ENCODE results near the gene BCORL1. TPM values are rescaled to one million over a fixed set of nuclear protein-coding genes. Genes with fewer than 3 reads are reported as not detected.

The BCORL1 gene
- total RNA-seq, 1 experiment from 2014 or later: 32.2 TPM

GRCh38 chrX:130057209-130057608 lies 74.8 kb downstream of the BCORL1 start:
- no TSS peak for BruUV-seq (replicated peaks)
- TF ChIP-seq, protein P1, sequence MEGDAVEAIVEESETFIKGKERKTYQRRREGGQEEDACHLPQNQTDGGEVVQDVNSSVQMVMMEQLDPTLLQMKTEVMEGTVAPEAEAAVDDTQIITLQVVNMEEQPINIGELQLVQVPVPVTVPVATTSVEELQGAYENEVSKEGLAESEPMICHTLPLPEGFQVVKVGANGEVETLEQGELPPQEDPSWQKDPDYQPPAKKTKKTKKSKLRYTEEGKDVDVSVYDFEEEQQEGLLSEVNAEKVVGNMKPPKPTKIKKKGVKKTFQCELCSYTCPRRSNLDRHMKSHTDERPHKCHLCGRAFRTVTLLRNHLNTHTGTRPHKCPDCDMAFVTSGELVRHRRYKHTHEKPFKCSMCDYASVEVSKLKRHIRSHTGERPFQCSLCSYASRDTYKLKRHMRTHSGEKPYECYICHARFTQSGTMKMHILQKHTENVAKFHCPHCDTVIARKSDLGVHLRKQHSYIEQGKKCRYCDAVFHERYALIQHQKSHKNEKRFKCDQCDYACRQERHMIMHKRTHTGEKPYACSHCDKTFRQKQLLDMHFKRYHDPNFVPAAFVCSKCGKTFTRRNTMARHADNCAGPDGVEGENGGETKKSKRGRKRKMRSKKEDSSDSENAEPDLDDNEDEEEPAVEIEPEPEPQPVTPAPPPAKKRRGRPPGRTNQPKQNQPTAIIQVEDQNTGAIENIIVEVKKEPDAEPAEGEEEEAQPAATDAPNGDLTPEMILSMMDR (conservative IDR thresholded peaks at IDR 0.05): no peak
- no peak for TF ChIP-seq EZH2 (IDR thresholded peaks at IDR 0.05; ENCODE audit: low read depth)

DNA sequence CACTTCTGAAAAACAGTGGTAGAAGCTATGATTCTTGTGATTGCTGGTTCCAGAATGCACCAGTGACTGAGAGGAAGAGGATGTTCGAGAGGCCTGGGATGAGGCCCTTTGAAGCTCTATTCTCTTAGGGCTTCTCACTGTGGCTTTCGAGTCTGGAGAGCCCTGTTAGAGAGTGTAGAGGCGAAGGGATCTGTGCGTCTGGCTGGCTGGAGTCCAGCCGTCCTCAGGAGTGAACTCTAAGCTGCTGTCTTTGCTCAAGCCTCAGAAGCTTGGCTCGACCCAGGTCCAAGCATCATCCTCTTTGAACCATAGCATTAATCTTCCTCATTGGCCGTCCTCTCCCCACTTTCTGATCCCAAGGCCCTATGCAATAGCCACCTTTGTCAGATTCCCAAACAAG lies 76.2 kb downstream of the BCORL1 start:
- no peaks in the 10 kb centered on the region for H3K36me3 ChIP-seq (ENCODE audit: low read depth)
- no TSS peak for BruUV-seq (replicated peaks)
- ChIA-PET POLR2A (ENCODE audit: unreplicated experiment) (no interaction called here), CTCF (no interaction called here)
- no peaks in the 10 kb centered on the region for H3K27me3 ChIP-seq (ENCODE audit: insufficient read depth, low read depth)
- H3K9me3 ChIP-seq (ENCODE audit: insufficient read depth, low read depth): no peaks in the 10 kb centered on the region
- no peak overlapping the region for H3K4me2 ChIP-seq
- TF ChIP-seq, protein P1 (conservative IDR thresholded peaks at IDR 0.05): no peak
- no peak for TF ChIP-seq EZH2 (IDR thresholded peaks at IDR 0.05; ENCODE audit: low read depth)
- H3K27ac ChIP-seq: no peak overlapping the region
- H4K20me1 ChIP-seq (ENCODE audit: insufficient read depth): no peaks in the 10 kb centered on the region
- intact Hi-C loops (cut with micrococcal nuclease; ENCODE audit: unreplicated experiment): no loop called here
- DNase-seq: no peak
- no peaks in the 10 kb centered on the region for H3K79me2 ChIP-seq (ENCODE audit: low read depth)
- peaks cover 4% of the 10 kb centered on the region; the same call in 1 of the 2 replicates for H3F3A ChIP-seq (ENCODE audit: insufficient read depth, low read depth)
- no peak overlapping the region for H3K4me3 ChIP-seq
- H3K9me2 ChIP-seq (ENCODE audit: insufficient read depth): no peaks in the 10 kb centered on the region
- no peak overlapping the region for H2AFZ ChIP-seq
- no peaks in the 10 kb centered on the region for H3K4me1 ChIP-seq (replicated peaks; ENCODE audit: insufficient read depth)

More at GRCh38 chrX:130057209-130057608, 74.8 kb downstream of the BCORL1 start:
- Histone ChIP-seq H2AFZ (no peak overlapping the region), H3K36me3 (ENCODE audit: low read depth) (0 out of 2 replicates have a peak, but pooled peaks cover 5% of the 10 kb centered on the region), H3K4me2 (no peak overlapping the region), H3K27me3 (ENCODE audit: insufficient read depth, low read depth) (no peaks in the 10 kb centered on the region), H3K4me1 (replicated peaks; ENCODE audit: insufficient read depth) (no peaks in the 10 kb centered on the region), H4K20me1 (ENCODE audit: insufficient read depth) (no peaks in the 10 kb centered on the region), H3K27ac (no peak overlapping the region), H3K79me2 (ENCODE audit: low read depth) (no peaks in the 10 kb centered on the region), H3K9me2 (ENCODE audit: insufficient read depth) (no peaks in the 10 kb centered on the region), H3K9me3 (ENCODE audit: insufficient read depth, low read depth) (no peaks in the 10 kb centered on the region), H3K4me3 (no peak overlapping the region), H3F3A (ENCODE audit: insufficient read depth, low read depth) (no peaks in the 10 kb centered on the region; the same call in 1 of the 2 replicates)
- CTCF ChIA-PET: no interaction called here
- intact Hi-C loops (cut with micrococcal nuclease; ENCODE audit: unreplicated experiment): no loop called here
- DNase-seq: no peak
- POLR2A ChIA-PET (ENCODE audit: unreplicated experiment): interaction anchor here (0.7 kb wide), 1 partner anchor 212 kb away, joined by 4 read pairs; no protein-coding TSS in a partner anchor

DNA sequence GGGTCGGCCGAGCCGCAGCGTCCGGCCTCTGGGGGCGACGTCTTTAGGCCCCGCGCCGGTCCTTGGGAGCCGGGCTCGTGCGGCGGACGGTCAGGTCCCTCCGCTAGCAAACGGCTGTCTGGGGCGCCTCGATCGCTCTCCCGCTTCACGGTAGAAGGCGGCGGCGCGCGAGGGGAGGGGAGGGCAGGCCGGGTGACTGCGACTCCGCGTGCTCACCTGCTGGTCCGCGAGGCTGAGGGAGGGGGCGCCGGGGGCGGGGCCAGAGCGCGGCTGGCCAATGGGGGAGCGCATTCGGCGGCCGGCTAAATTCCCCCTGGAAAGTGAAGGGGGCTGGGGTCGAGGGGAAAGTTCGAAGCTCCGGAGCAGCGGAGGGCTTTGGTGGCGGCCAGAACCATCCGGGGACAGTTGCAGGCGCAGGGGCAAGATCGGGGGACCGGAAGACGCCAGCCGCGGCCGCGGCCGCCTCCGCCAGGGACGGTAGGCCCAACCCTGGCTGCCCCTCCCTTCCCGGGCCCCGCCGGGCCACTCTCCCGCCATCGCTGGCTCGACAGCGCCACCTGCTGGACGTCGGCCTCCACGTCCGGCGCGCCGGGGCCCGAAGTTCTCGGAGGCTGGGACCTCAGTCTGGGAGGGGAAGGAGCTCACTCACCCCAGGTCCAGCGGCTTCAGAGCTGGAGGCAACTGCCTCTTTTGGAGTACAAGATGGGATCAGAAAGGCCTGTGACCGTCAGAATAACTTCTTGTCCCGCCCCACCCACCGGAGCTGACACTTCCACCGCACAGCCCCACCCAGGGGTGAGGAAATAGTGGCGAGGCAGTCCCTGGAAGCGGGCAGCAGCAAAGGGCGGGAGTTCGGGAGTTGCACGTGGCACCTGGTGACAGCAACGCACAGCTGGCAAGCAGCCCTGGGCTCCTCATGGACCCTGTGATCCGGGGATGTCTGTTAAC lies 78.0 kb downstream of the BCORL1 start:
- Histone ChIP-seq H2AFZ (peak overlapping the region; percentile 71), H3K27ac (no peak overlapping the region), H3K79me2 (ENCODE audit: low read depth) (no peaks in the 10 kb centered on the region), H3K27me3 (ENCODE audit: insufficient read depth, low read depth) (no peaks in the 10 kb centered on the region), H3K4me3 (peak overlapping the region; percentile 66), H3K9me2 (ENCODE audit: insufficient read depth) (no peaks in the 10 kb centered on the region), H3K9me3 (ENCODE audit: insufficient read depth, low read depth) (no peaks in the 10 kb centered on the region), H3K4me1 (replicated peaks; ENCODE audit: insufficient read depth) (no peaks in the 10 kb centered on the region), H4K20me1 (ENCODE audit: insufficient read depth) (no peaks in the 10 kb centered on the region), H3K36me3 (ENCODE audit: low read depth) (no peaks in the 10 kb centered on the region), H3K4me2 (peak overlapping the region; percentile 77), H3F3A (ENCODE audit: insufficient read depth, low read depth) (peaks cover 13% of the 10 kb centered on the region; the same call in 1 of the 2 replicates)
- BruUV-seq (replicated peaks): no TSS peak
- ChIA-PET POLR2A (ENCODE audit: unreplicated experiment) (interaction anchor here (0.6 kb wide), 1 partner anchor 130 kb away, joined by 5 read pairs; no protein-coding TSS in a partner anchor), CTCF (interaction anchor here (0.5 to 1.3 kb wide), 16 partner anchors 37 to 556 kb away, joined by 3 to 14 read pairs (median 4); no protein-coding TSS in a partner anchor)
- peak; percentile 64 to 93 for DNase-seq
- no peak for TF ChIP-seq EZH2 (IDR thresholded peaks at IDR 0.05; ENCODE audit: low read depth)
- TF ChIP-seq, protein P1 (conservative IDR thresholded peaks at IDR 0.05): peak; percentile 93
- intact Hi-C loops (cut with micrococcal nuclease; ENCODE audit: unreplicated experiment): loop anchor here (1.0 to 10.0 kb wide), 7 partner anchors 132 to 854 kb away; no protein-coding TSS in a partner anchor
